Osteoblast (primary cell): Measurements from ENCODE around the gene OR13G1. TPM values are rescaled to one million over a fixed set of nuclear protein-coding genes. Genes with fewer than 3 reads are reported as not detected.

ENCODE experiments used
- DNase-seq: peaks from one replicate; pipeline ENCODE4 v3.0.0; 2011; ENCODE audit warnings: low spot score, mixed read lengths; ENCODE audit not compliant: insufficient read length; ENCODE audit errors: missing footprints
- H2AFZ ChIP-seq: 2 replicates; pipeline ENCODE4 v1.6.0; 2011; ENCODE audit warnings: mild to moderate bottlenecking, low read length
- H3K27ac ChIP-seq: 2 replicates; pipeline ENCODE4 v1.5.1; 2011; ENCODE audit warnings: mild to moderate bottlenecking, low read depth, low read length, moderate library complexity
- H3K27me3 ChIP-seq: 2 replicates; pipeline ENCODE4 v1.6.0; 2012; ENCODE audit warnings: mild to moderate bottlenecking, control low read depth, inconsistent platforms, low read length, moderate library complexity; ENCODE audit not compliant: insufficient read depth
- H3K36me3 ChIP-seq: 2 replicates; pipeline ENCODE4 v1.5.1; 2011; ENCODE audit warnings: mild to moderate bottlenecking, low read length, control low read depth, moderate library complexity; ENCODE audit not compliant: insufficient read depth
- H3K4me1 ChIP-seq: 2 replicates; pipeline ENCODE4 v1.5.1; 2011; ENCODE audit warnings: mild to moderate bottlenecking, low read length, control low read depth, moderate library complexity; ENCODE audit not compliant: insufficient read depth
- H3K4me2 ChIP-seq: 2 replicates; pipeline ENCODE4 v1.6.0; 2011; ENCODE audit warnings: mild to moderate bottlenecking, low read length; ENCODE audit not compliant: insufficient read depth
- H3K4me3 ChIP-seq: fragments of 200-600 bp; sonication (generic); 3 replicates; pipeline ENCODE4 v1.5.1; 2012; ENCODE audit warnings: mild to moderate bottlenecking, low read length, inconsistent platforms; ENCODE audit not compliant: insufficient read depth
- H3K79me2 ChIP-seq: 2 replicates; pipeline ENCODE4 v1.6.0; 2012; ENCODE audit warnings: mild to moderate bottlenecking, low read length, control low read depth, inconsistent platforms; ENCODE audit not compliant: insufficient read depth
- H3K9me3 ChIP-seq: 2 replicates; pipeline ENCODE4 v1.5.1; 2011; ENCODE audit warnings: low read depth, low read length, control low read depth
- H4K20me1 ChIP-seq: 2 replicates; pipeline ENCODE4 v1.6.0; 2012; ENCODE audit warnings: mild to moderate bottlenecking, low read length, control low read depth; ENCODE audit not compliant: insufficient read depth
- CTCF ChIP-seq: IDR thresholded peaks from 2 replicates; pipeline ENCODE4 v1.5.1; 2011; ENCODE audit warnings: mild to moderate bottlenecking, low read depth, low read length, moderate library complexity; ENCODE audit errors: extremely low read depth
- total RNA-seq: library from RNA; depleted of rRNA; stranded (reverse); fragments of >200 nt; gene quantifications from 2 replicates; pipeline ENCODE4 v1.2.3, GENCODE V29; 2012

OR13G1 gene
- total RNA-seq, 1 donor: not detected

- no peak for DNase-seq
- no peak for TF ChIP-seq CTCF
- Histone ChIP-seq H3K4me2 (no peak overlapping the region), H3K27me3 (no peaks in the 10 kb centered on the region), H2AFZ (no peak overlapping the region), H3K27ac (no peak overlapping the region), H4K20me1 (no peaks in the 10 kb centered on the region), H3K79me2 (no peaks in the 10 kb centered on the region), H3K4me1 (no peaks in the 10 kb centered on the region), H3K4me3 (no peak overlapping the region), H3K36me3 (no peaks in the 10 kb centered on the region), H3K9me3 (no peaks in the 10 kb centered on the region)
Measured at GRCh38 chr1:247656221-247656875, 23.2 kb downstream of the OR13G1 start.

GRCh38 chr1:247653040-247653439 is 26.5 kb downstream of the OR13G1 start:
- no peak for TF ChIP-seq CTCF
- Histone ChIP-seq H3K27me3 (no peaks in the 10 kb centered on the region), H3K9me3 (no peaks in the 10 kb centered on the region), H3K4me2 (no peak overlapping the region), H3K27ac (no peak overlapping the region), H3K4me3 (no peak overlapping the region), H4K20me1 (no peaks in the 10 kb centered on the region), H3K4me1 (no peaks in the 10 kb centered on the region), H3K79me2 (no peaks in the 10 kb centered on the region), H2AFZ (no peak overlapping the region), H3K36me3 (no peaks in the 10 kb centered on the region)
- DNase-seq: no peak

- no peak for DNase-seq
- H3K4me3 ChIP-seq: no peak overlapping the region
- no peaks in the 10 kb centered on the region for H3K36me3 ChIP-seq
- H3K27me3 ChIP-seq: no peaks in the 10 kb centered on the region
- no peak overlapping the region for H2AFZ ChIP-seq
- H3K79me2 ChIP-seq: no peaks in the 10 kb centered on the region
- H3K27ac ChIP-seq: no peak overlapping the region
- peaks cover 2% of the 10 kb centered on the region for H3K9me3 ChIP-seq
- no peak overlapping the region for H3K4me2 ChIP-seq
- TF ChIP-seq CTCF: no peak
- H3K4me1 ChIP-seq: no peaks in the 10 kb centered on the region
- no peaks in the 10 kb centered on the region for H4K20me1 ChIP-seq
Measured at GRCh38 chr1:247647864-247648263, 31.7 kb downstream of the OR13G1 start.

GRCh38 chr1:247646867-247647266 is 32.7 kb downstream of the OR13G1 start:
- no peak overlapping the region for H3K27ac ChIP-seq
- H3K79me2 ChIP-seq: no peaks in the 10 kb centered on the region
- DNase-seq: no peak
- H3K36me3 ChIP-seq: no peaks in the 10 kb centered on the region
- H3K4me2 ChIP-seq: no peak overlapping the region
- no peaks in the 10 kb centered on the region for H3K27me3 ChIP-seq
- no peak overlapping the region for H2AFZ ChIP-seq
- H3K4me1 ChIP-seq: no peaks in the 10 kb centered on the region
- peaks cover 2% of the 10 kb centered on the region for H3K9me3 ChIP-seq
- TF ChIP-seq CTCF: no peak
- H4K20me1 ChIP-seq: no peaks in the 10 kb centered on the region
- H3K4me3 ChIP-seq: no peak overlapping the region
